GM12873 (cell line): Measurements from ENCODE around the gene PRR36.

Experiments used
- CTCF ChIP-seq: IDR thresholded peaks from 2 replicates; pipeline ENCODE4 v1.5.1; 2012; ENCODE audit warnings: low read depth, mild to moderate bottlenecking, moderate library complexity, low read length, control low read depth; ENCODE audit not compliant: insufficient read depth; ENCODE audit errors: missing control alignments

Gene PRR36

GRCh38 chr19:7919610-7920518 lies 45.7 kb upstream of the PRR36 start, which contains the start of gene SNAPC2:
TSS of gene SNAPC2 (plus strand) at chr19:7920338. CDS start at chr19:7920367, 29 bp downstream.
- no peak for TF ChIP-seq CTCF

GRCh38 chr19:7918615-7919421 lies 44.6 kb upstream of the PRR36 start:
- TF ChIP-seq CTCF: no peak

- TF ChIP-seq CTCF: peak; percentile 61
These were observed 43.3 kb upstream of the PRR36 start for GRCh38 chr19:7917267-7918061.

DNA sequence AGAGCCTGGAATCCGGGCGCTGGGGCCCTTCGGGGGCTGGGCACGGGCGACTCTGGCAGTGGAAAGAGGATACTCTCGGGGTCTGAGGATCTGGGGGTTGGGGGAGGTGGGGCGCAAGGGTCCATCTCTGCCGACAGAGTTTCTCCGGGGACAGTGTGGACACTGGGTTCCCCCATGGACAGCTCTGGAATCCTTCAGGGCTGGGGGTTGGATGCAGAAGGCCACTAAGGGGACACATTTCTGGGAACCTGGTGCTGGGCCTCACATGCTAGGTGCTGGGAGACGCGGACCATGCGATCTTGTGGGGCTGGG lies 42.7 kb upstream of the PRR36 start:
- TF ChIP-seq CTCF: no peak

DNA sequence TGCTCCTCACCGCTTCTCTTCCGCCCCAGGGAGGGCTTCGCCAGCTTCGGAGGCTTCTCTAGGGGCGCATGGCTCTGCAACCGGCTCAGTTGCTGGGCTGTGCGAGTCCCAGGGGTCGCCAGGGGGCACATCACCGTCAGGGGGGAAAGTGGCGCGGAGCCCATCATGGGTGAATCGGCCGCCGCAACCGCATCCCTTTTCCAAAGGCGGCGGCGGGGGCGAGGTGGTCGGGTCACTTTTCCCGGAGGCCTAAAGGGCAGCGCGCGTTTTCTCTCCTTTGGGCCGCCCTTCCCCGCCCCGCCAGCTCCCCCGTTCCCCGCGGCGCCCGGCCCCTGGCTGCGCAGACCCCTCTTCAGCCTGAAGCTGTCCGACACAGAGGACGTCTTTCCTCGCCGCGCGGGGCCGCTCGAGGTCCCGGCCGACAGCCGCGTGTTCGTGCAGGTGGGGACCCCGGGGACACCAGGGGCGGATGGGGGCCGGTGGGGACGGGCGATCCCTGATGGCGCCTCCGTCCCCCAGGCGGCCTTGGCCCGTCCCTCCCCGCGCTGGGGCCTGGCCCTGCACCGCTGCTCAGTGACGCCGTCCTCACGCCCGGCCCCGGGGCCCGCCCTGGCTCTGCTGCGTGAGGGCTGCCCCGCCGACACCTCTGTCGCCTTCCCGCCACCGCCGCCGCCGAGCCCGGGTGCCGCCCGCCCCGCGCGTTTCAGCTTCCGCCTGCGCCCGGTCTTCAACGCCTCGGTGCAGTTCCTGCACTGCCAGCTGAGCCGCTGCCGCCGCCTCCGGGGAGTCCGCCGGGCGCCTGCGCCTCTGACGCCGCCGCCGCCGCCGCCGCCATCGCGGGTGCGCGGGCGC lies 42.1 kb upstream of the PRR36 start:
- TF ChIP-seq CTCF: no peak

DNA sequence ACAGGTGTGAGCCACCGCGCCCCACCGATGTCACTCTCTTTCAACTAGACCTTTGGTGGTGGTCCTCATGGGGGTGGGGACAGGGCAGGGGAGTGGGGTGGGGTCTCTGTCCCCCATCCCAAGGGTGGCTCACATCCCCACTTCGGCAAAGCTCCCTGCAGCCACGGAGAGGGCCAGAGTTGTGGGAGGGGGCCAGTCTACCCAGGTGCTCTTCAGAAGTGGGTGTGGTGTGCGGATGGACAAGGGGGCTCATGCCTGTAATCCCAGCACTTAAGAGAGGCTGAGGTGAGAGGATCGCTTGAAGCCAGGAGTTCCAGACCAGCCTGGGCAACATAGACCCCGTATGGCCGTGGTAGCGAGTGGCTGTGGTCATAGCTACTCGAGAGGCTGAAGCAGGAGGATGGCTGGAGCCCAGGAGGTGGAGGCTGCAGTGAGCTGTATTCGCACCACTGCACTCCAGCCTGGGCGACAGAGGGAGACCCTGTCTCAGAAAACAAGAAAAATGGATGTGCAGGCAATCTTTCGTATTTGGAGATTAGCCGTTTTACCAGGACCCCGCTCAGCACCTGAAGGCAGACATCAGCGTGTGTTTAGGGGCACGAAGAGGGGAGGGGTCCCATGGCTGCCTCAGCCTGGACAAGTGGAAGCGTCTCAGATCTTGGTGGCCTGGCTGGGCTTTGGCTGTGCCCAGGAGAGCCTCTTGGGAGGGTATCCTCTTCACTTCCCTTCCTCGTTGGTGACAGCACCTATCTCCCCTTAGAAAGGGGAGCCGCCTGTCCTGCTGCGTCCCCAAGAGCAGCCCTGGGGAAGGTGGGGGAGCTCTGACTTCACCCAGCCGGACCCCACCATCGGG lies 41.3 kb upstream of the PRR36 start:
- no peak for TF ChIP-seq CTCF
